Uterus (tissue), 4 donors: Measurements from ENCODE around the gene SPRR3. TPM values are rescaled to one million over a fixed set of nuclear protein-coding genes. Genes with fewer than 3 reads are reported as not detected.

Source experiments
- DNase-seq, 2 donors: peaks; one replicate each; pipeline ENCODE4 v3.0.0-alpha.2; 2019 to 2020
- H3K27ac ChIP-seq, 2 donors: fragments of 200-600 bp; sonication (generic); 1 replicate in 1 of 2; 2 replicates in 1 of 2; pipeline ENCODE4 v1.5.1; 2016 to 2018
- H3K27me3 ChIP-seq, 2 donors: fragments of 200-600 bp; sonication (generic); one replicate each; pipeline ENCODE4 v1.5.1; 2018 to 2019; ENCODE audit warnings: control low read depth in 1 of 2
- H3K36me3 ChIP-seq, 2 donors: fragments of 200-600 bp; sonication (generic); one replicate each; pipeline ENCODE4 v1.5.1; 2019; ENCODE audit warnings: control low read depth in 1 of 2
- H3K4me1 ChIP-seq, 2 donors: fragments of 200-600 bp; sonication (generic); one replicate each; pipeline ENCODE4 v1.5.1; 2018 to 2019; ENCODE audit warnings: control low read depth in 1 of 2
- H3K4me3 ChIP-seq, 2 donors: fragments of 200-600 bp; sonication (generic); 1 replicate in 1 of 2; 2 replicates in 1 of 2; pipeline ENCODE4 v1.5.1; 2018 to 2019; ENCODE audit warnings: mild to moderate bottlenecking in 1 of 2
- H3K9me3 ChIP-seq, 2 donors: fragments of 200-600 bp; sonication (generic); one replicate each; pipeline ENCODE4 v1.5.1; 2019; ENCODE audit warnings: control low read depth in 1 of 2
- CTCF ChIP-seq, 4 experiments: fragments of 200-600 bp in 2 of 4; fragments of 450-650 bp in 2 of 4; sonication (generic) in 2 of 4; IDR thresholded peaks; one replicate each; pipeline ENCODE4 v1.5.1; 2016 to 2019; ENCODE audit warnings: antibody characterized with exemption in 4 of 4, mild to moderate bottlenecking in 2 of 4, moderate library complexity in 1 of 4
- POLR2A ChIP-seq, 2 donors: fragments of 450-650 bp; IDR thresholded peaks; one replicate each; pipeline ENCODE4 v1.6.1; 2016; ENCODE audit warnings: antibody characterized with exemption in 2 of 2, mild to moderate bottlenecking in 1 of 2, moderate library complexity in 1 of 2
- intact Hi-C: fragments of 100-400 bp; cut with DNase I; formaldehyde crosslinking; loops from one replicate; pipeline ENCODE4 v1.15.1; 2023; ENCODE audit warnings: low total_unique reads
- total RNA-seq, 4 donors: library from RNA; depleted of rRNA in 3 of 4; stranded (reverse); fragments of >200 nt in 3 of 4; gene quantifications; one replicate each; pipeline versions ENCODE4 v1.1.0 to v1.2.4, GENCODE V29; 2014 to 2023
- donor health status: DM: yes; HTN: yes; CAD: no.

Gene SPRR3
- total RNA-seq, 4 donors from 2014 or later, result 0.69 to 0.70 TPM; not detected in 2

- no peaks in the 10 kb centered on the region for H3K27me3 ChIP-seq
- no peaks in the 10 kb centered on the region for H3K36me3 ChIP-seq
- H3K9me3 ChIP-seq, result no peaks in the 10 kb centered on the region
- TF ChIP-seq CTCF (IDR thresholded peaks at IDR 0.05) (no peak), POLR2A (IDR thresholded peaks at IDR 0.05) (no peak)
- no peak overlapping the region for H3K27ac ChIP-seq
- intact Hi-C loops, result no loop called here
- no peak overlapping the region for H3K4me3 ChIP-seq
- DNase-seq, result no peak
- H3K4me1 ChIP-seq, result no peaks in the 10 kb centered on the region
Measured at GRCh38 chr1:152982076-152982475, 19.5 kb upstream of the SPRR3 start.

- Histone ChIP-seq H3K4me1 (no peaks in the 10 kb centered on the region), H3K36me3 (no peaks in the 10 kb centered on the region), H3K27me3 (no peaks in the 10 kb centered on the region), H3K27ac (no peak overlapping the region), H3K9me3 (no peaks in the 10 kb centered on the region), H3K4me3 (no peak overlapping the region)
- DNase-seq, result no peak
- intact Hi-C loops, result no loop called here
- TF ChIP-seq CTCF (IDR thresholded peaks at IDR 0.05) (no peak), POLR2A (IDR thresholded peaks at IDR 0.05) (no peak)
Measured at GRCh38 chr1:152983234-152983633, 18.3 kb upstream of the SPRR3 start.

- TF ChIP-seq POLR2A (IDR thresholded peaks at IDR 0.05), result no peak
- TF ChIP-seq CTCF (IDR thresholded peaks at IDR 0.05), result no peak
- H3K4me1 ChIP-seq, result no peaks in the 10 kb centered on the region
- H3K36me3 ChIP-seq, result no peaks in the 10 kb centered on the region
- H3K9me3 ChIP-seq, result no peaks in the 10 kb centered on the region
- DNase-seq, result no peak
- H3K27ac ChIP-seq, result no peak within 1 kb of the TSS
- H3K27me3 ChIP-seq, result no peaks in the 10 kb centered on the region
- H3K4me3 ChIP-seq, result no peak within 1 kb of the TSS
- intact Hi-C loops, result no loop called here
Measured at GRCh38 chr1:152983743-152984142, 17.8 kb upstream of the SPRR3 start, which contains the start of gene SPRR1A. SPRR1A (plus strand) TSS chr1:152984081; CDS start chr1:152985231, 1,150 bp downstream.

GRCh38 chr1:152986578-152986977 is 15.0 kb upstream of the SPRR3 start:
- Histone ChIP-seq H3K4me1 (no peaks in the 10 kb centered on the region), H3K27ac (no peak overlapping the region), H3K9me3 (no peaks in the 10 kb centered on the region), H3K27me3 (no peaks in the 10 kb centered on the region), H3K4me3 (no peak overlapping the region), H3K36me3 (no peaks in the 10 kb centered on the region)
- DNase-seq, result no peak
- TF ChIP-seq CTCF (IDR thresholded peaks at IDR 0.05) (no peak), POLR2A (IDR thresholded peaks at IDR 0.05) (no peak)
- intact Hi-C loops, result no loop called here

- DNase-seq, result no peak
- H3K27me3 ChIP-seq, result no peaks in the 10 kb centered on the region
- H3K4me3 ChIP-seq, result no peak overlapping the region
- no peaks in the 10 kb centered on the region for H3K4me1 ChIP-seq
- intact Hi-C loops, result no loop called here
- no peak overlapping the region for H3K27ac ChIP-seq
- H3K36me3 ChIP-seq, result no peaks in the 10 kb centered on the region
- TF ChIP-seq POLR2A (IDR thresholded peaks at IDR 0.05), result no peak
- TF ChIP-seq CTCF (IDR thresholded peaks at IDR 0.05), result no peak
- no peaks in the 10 kb centered on the region for H3K9me3 ChIP-seq
Measured at GRCh38 chr1:152993186-152993585, 8.4 kb upstream of the SPRR3 start.
